ENCODE results near the gene SUN3. TPM values are rescaled to one million over a fixed set of nuclear protein-coding genes. Genes with fewer than 3 reads are reported as not detected.

SUN3 gene
- total RNA-seq, 1 experiment from 2014 or later: not detected

DNA sequence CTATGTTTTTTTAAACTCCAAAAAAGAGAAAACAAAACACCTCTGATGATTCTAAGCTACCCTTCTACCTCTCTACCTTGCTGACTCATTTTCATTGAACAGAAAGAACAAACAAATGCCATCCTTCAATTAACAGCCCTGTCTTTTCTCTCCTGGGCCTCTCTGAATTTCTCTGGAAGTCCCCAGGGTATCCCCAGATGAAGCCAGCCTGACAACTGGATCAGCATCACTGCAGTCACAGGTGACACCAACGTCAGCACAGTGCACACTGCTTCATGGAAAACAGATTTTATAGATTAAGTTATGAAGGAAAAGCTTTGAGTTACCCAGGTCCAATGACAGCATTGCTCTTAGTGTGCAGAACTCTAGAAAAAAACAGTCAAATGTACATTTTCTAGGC, 55.2 kb downstream of the SUN3 start:
- no peak overlapping the region for H4K8ac ChIP-seq (replicated peaks; ENCODE audit: insufficient read length, low read depth, low read length)
- no peaks in the 10 kb centered on the region for H3K79me1 ChIP-seq (ENCODE audit: insufficient read depth, low read depth, low read length, poor library complexity, severe bottlenecking)
- peaks cover 3% of the 10 kb centered on the region for H3K23me2 ChIP-seq (ENCODE audit: insufficient read length, low read depth, low read length, poor library complexity, severe bottlenecking)
- no peak overlapping the region for H2AFZ ChIP-seq (ENCODE audit: low read length)
- no peaks in the 10 kb centered on the region for H3K27me3 ChIP-seq (ENCODE audit: insufficient read depth, low read length)
- H3K4ac ChIP-seq (ENCODE audit: low read depth, low read length): no peak overlapping the region
- H2BK15ac ChIP-seq (ENCODE audit: low read depth, low read length): no peak overlapping the region
- H2BK20ac ChIP-seq (ENCODE audit: low read depth, low read length, poor library complexity, severe bottlenecking): no peak overlapping the region
- H3K4me1 ChIP-seq (ENCODE audit: insufficient read depth, low read length): peaks cover 3% of the 10 kb centered on the region; the same call in 1 of the 2 replicates
- no peak overlapping the region for H3K4me2 ChIP-seq (ENCODE audit: insufficient read depth, insufficient read length, low read length)
- Mint-ChIP-seq H3K27ac (no peak overlapping the region), H3K36me3 (ENCODE audit: insufficient read depth in 1 of 3, low read depth in 3 of 3) (peaks cover 54 to 89% (median 82%) of the 10 kb centered on the region in 3 experiments; a peak in 6 of 7 replicates), H3K27me3 (ENCODE audit: low read depth) (no peaks in the 10 kb centered on the region), H3K4me1 (peaks cover 15% of the 10 kb centered on the region in 2 experiments), H3K9me3 (no peaks in the 10 kb centered on the region), H3K4me3 (no peak overlapping the region)
- H2AK5ac ChIP-seq (ENCODE audit: insufficient read length, low read length): no peak overlapping the region
- H3K18ac ChIP-seq (ENCODE audit: insufficient read length, low read depth, low read length): no peak overlapping the region
- H3K23ac ChIP-seq (ENCODE audit: insufficient read length, low read depth, low read length): no peak overlapping the region
- H3K27ac ChIP-seq (ENCODE audit: insufficient read length, low read depth, low read length): no peak overlapping the region
- H3K56ac ChIP-seq (ENCODE audit: insufficient read length, low read depth, low read length): no peak overlapping the region
- H3K9me3 ChIP-seq (ENCODE audit: control insufficient read depth, low read depth, low read length): no peaks in the 10 kb centered on the region
- no peaks in the 10 kb centered on the region for H4K20me1 ChIP-seq (ENCODE audit: control insufficient read depth, insufficient read depth, insufficient read length)
- DNase-seq: no peak
- no peak overlapping the region for H2BK12ac ChIP-seq (ENCODE audit: insufficient read length, low read depth, low read length)
- H3T11ph ChIP-seq (ENCODE audit: low read length): no peak overlapping the region
- H4K5ac ChIP-seq (ENCODE audit: insufficient read length, low read depth, low read length): no peak overlapping the region
- H2BK120ac ChIP-seq (ENCODE audit: low read depth, low read length, poor library complexity, severe bottlenecking): no peak overlapping the region
- no peak overlapping the region for H3K9ac ChIP-seq (ENCODE audit: extremely low read depth, insufficient read length, low read length)
- H4K91ac ChIP-seq (ENCODE audit: insufficient read length, low read depth, low read length): no peak overlapping the region
- H3K14ac ChIP-seq (ENCODE audit: insufficient read depth, low read length): no peak overlapping the region
- H3K79me2 ChIP-seq (ENCODE audit: insufficient read depth, low read length): peaks cover 3% of the 10 kb centered on the region; the same call in 1 of the 2 replicates
- TF ChIP-seq, protein P1, sequence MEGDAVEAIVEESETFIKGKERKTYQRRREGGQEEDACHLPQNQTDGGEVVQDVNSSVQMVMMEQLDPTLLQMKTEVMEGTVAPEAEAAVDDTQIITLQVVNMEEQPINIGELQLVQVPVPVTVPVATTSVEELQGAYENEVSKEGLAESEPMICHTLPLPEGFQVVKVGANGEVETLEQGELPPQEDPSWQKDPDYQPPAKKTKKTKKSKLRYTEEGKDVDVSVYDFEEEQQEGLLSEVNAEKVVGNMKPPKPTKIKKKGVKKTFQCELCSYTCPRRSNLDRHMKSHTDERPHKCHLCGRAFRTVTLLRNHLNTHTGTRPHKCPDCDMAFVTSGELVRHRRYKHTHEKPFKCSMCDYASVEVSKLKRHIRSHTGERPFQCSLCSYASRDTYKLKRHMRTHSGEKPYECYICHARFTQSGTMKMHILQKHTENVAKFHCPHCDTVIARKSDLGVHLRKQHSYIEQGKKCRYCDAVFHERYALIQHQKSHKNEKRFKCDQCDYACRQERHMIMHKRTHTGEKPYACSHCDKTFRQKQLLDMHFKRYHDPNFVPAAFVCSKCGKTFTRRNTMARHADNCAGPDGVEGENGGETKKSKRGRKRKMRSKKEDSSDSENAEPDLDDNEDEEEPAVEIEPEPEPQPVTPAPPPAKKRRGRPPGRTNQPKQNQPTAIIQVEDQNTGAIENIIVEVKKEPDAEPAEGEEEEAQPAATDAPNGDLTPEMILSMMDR (conservative IDR thresholded peaks at IDR 0.05): no peak
- H2BK5ac ChIP-seq (ENCODE audit: insufficient read length, low read length): no peak overlapping the region
- no CpG with 5 or more reads among the region's 1 CpG for WGBS (ENCODE audit: extremely low coverage, insufficient read length, low lambda C conversion rate)
